GM21360 (cell line): ENCODE data around the gene CENPX.
A peak's percentile ranks its signal among the peaks of the same experiment; 100 is the strongest.
"Not testable (repeated sequence)": the region's sequence is repeated elsewhere in the genome, so short reads cannot be mapped to it uniquely, and the experiment has no call there.

ENCODE experiments used
- ATAC-seq: cut with Tn5 transposase; IDR thresholded peaks from one replicate; pipeline ENCODE4 v1.9.1; 2021; ENCODE audit warnings: mild to moderate bottlenecking, moderate library complexity; ENCODE audit not compliant: unreplicated experiment

The CENPX gene

GRCh38 chr17:82041144-82041814 is 18.6 kb upstream of the CENPX start:
- no peak for ATAC-seq

GRCh38 chr17:82039695-82040299 is 17.1 kb upstream of the CENPX start:
- no peak for ATAC-seq

GRCh38 chr17:82038796-82039409 is 16.2 kb upstream of the CENPX start:
- not testable (repeated sequence) for ATAC-seq

GRCh38 chr17:82037889-82038195 is 15.2 kb upstream of the CENPX start:
- no peak for ATAC-seq

- peak; percentile 67 for ATAC-seq
These were observed 14.6 kb upstream of the CENPX start, which contains the start of gene DCXR for GRCh38 chr17:82037092-82037888. Gene DCXR, minus strand, starts transcription at chr17:82037697. Its CDS starts 15 bp downstream, at chr17:82037682.

GRCh38 chr17:82036634-82037091 is 14.0 kb upstream of the CENPX start:
- ATAC-seq = peak; percentile 3

GRCh38 chr17:82035956-82036633 is 13.4 kb upstream of the CENPX start:
- ATAC-seq = no peak

GRCh38 chr17:82035488-82035887 is 12.8 kb upstream of the CENPX start:
- ATAC-seq = no peak

GRCh38 chr17:82034371-82035011 is 11.8 kb upstream of the CENPX start:
- ATAC-seq = no peak

- ATAC-seq = no peak
These were observed 10.8 kb upstream of the CENPX start for GRCh38 chr17:82033359-82034085.

- no peak for ATAC-seq
These were observed 9.4 kb upstream of the CENPX start for GRCh38 chr17:82031885-82032627.

- no peak for ATAC-seq
These were observed 8.7 kb upstream of the CENPX start, which contains the start of gene RAC3 for GRCh38 chr17:82031303-82031884. Gene RAC3, plus strand, starts transcription at chr17:82031678. Its CDS starts 84 bp downstream, at chr17:82031762.

- ATAC-seq = no peak
These were observed 8.0 kb upstream of the CENPX start for GRCh38 chr17:82030470-82031302.

- ATAC-seq = no peak
These were observed 7.4 kb upstream of the CENPX start for GRCh38 chr17:82029990-82030469.

GRCh38 chr17:82029391-82029790 is 6.7 kb upstream of the CENPX start:
- no peak for ATAC-seq

GRCh38 chr17:82028966-82029365 is 6.3 kb upstream of the CENPX start:
- ATAC-seq = no peak

GRCh38 chr17:82028246-82028645 is 5.6 kb upstream of the CENPX start:
- no peak for ATAC-seq
